Lung (tissue), 12 donors: ENCODE data around the gene CDK2AP2. TPM values are rescaled to one million over a fixed set of nuclear protein-coding genes. Genes with fewer than 3 reads are reported as not detected.
A peak's percentile ranks its signal among the peaks of the same experiment; 100 is the strongest.

Experiments
- ATAC-seq: fragments of 200-7000 bp; cut with Tn5 transposase; one replicate; pipeline ENCODE4 v1.9.1; 2020; ENCODE audit warnings: moderate number of reproducible peaks; ENCODE audit not compliant: insufficient read depth, low FRiP score
- DNase-seq, 3 donors: peaks; one replicate each; pipeline ENCODE4 v3.0.0-alpha.2; 2013 to 2017
- H3K27ac ChIP-seq, 2 donors: one replicate each; pipeline ENCODE4 v1.5.1; 2013; ENCODE audit warnings: mild to moderate bottlenecking in 2 of 2, moderate library complexity in 2 of 2, control low read depth in 1 of 2, inconsistent platforms in 1 of 2, low read depth in 1 of 2, low read length in 1 of 2
- H3K27me3 ChIP-seq, 3 donors: one replicate each; pipeline ENCODE4 v1.5.1; 2013; ENCODE audit warnings: low read length in 2 of 3; ENCODE audit not compliant: control insufficient read depth in 3 of 3, insufficient read depth in 3 of 3
- H3K36me3 ChIP-seq, 4 donors: one replicate each; pipeline ENCODE4 v1.5.1; 2013; ENCODE audit warnings: low read length in 4 of 4, mild to moderate bottlenecking in 1 of 4, moderate library complexity in 1 of 4; ENCODE audit not compliant: control insufficient read depth in 4 of 4, insufficient read depth in 4 of 4
- H3K4me1 ChIP-seq, 5 donors: one replicate each; pipeline ENCODE4 v1.5.1; 2013; ENCODE audit warnings: low read length in 5 of 5, mild to moderate bottlenecking in 2 of 5, moderate library complexity in 1 of 5; ENCODE audit not compliant: control insufficient read depth in 5 of 5, insufficient read depth in 5 of 5
- H3K4me3 ChIP-seq: one replicate; pipeline ENCODE4 v1.5.1; 2013; ENCODE audit warnings: mild to moderate bottlenecking, control low read depth, moderate library complexity
- H3K9ac ChIP-seq, 2 donors: one replicate each; pipeline ENCODE4 v1.5.1; 2013; ENCODE audit warnings: low read length in 2 of 2, control low read depth in 1 of 2; ENCODE audit not compliant: insufficient read depth in 1 of 2
- H3K9me3 ChIP-seq, 4 donors: one replicate each; pipeline ENCODE4 v1.5.1; 2013; ENCODE audit warnings: low read length in 3 of 4, mild to moderate bottlenecking in 1 of 4, moderate library complexity in 1 of 4; ENCODE audit not compliant: control insufficient read depth in 4 of 4, insufficient read depth in 3 of 4
- WGBS, 2 donors: extraction: QIAGEN DNeasy Blood & Tissue Kit; methylation state at CpG; one replicate each; pipeline ENCODE4 v1.1.7; 2013; 5-methylcytosine and 5-hydroxymethylcytosine counted together
- polyA plus RNA-seq, 2 donors: library from polyadenylated mRNA; stranded (reverse); fragments of 200-250 nt; gene quantifications; one replicate each; pipeline ENCODE4 v1.2.1, GENCODE V29; 2013
- total RNA-seq, 2 donors: library from RNA; depleted of rRNA in 1 of 2; stranded (reverse); fragments of >200 nt in 1 of 2; gene quantifications; one replicate each; pipeline ENCODE4 v1.2.1, GENCODE V29; 2014 to 2021
- TF ChIP-seq, protein P1 (sequence below): IDR thresholded peaks from 2 replicates; pipeline ENCODE4 v1.5.1; 2012; ENCODE audit warnings: mild to moderate bottlenecking; ENCODE audit errors: control extremely low read depth, extremely low read depth
- donor health status: control.
- donor health status: control.
- donor health status: Bipolar disorder and iron deficiency.
- donor health status: healthy.
- donor health status: DM: yes; HTN: yes; CAD: no.

Gene CDK2AP2
- total and polyA plus RNA-seq, 4 donors = 21.7 to 149 (median 121) TPM

DNA sequence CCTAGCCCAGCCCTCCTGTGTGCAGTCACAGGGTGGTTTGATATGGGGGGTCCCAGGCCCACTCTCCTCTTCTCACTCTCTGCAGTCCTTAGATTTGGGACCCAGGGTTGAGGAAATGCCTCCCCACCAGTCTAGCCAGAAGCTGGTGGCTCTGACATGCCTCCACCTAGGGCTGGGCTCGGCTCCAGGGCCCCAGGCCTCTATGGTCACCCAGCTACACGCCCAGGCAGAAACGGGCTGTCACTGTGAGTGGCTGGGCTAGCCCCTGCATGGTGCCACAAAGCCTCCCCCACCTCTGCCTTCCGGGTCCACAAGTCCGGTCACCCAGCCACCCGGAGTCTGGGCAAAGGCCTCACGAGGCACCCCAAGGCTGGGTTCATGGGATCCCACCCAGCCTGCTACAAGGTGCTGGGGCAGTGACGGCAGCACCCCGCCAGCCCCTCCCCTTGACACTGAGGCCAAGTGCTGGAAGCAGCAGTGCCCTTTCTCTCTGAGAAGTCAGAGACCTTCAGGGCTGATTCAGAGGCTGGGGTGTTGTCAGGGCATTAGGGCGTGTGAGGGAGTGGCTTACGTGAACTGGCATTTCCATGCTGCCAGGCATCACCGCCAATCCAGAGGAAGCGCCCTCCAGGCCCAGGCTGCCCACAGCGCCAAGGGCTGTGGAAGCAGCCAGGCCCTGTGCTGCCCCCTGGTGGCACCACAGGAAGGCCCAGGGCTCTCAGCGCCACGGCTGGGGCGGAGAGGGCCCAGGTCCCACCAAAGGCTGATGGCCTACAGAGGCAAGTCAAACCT, 2.2 kb downstream of the CDK2AP2 start:
- Histone ChIP-seq H3K36me3 (peaks cover 0 to 10% (median 3%) of the 10 kb centered on the region in 4 donors), H3K27ac (peak overlapping the region; percentile 89 to 96), H3K9me3 (no peaks in the 10 kb centered on the region), H3K4me3 (peak overlapping the region; percentile 7), H3K27me3 (no peaks in the 10 kb centered on the region), H3K4me1 (peaks cover 0 to 34% (median 10%) of the 10 kb centered on the region in 5 donors), H3K9ac (peak overlapping the region in 1 of 2 donors; percentile 49)
- TF ChIP-seq, protein P1, sequence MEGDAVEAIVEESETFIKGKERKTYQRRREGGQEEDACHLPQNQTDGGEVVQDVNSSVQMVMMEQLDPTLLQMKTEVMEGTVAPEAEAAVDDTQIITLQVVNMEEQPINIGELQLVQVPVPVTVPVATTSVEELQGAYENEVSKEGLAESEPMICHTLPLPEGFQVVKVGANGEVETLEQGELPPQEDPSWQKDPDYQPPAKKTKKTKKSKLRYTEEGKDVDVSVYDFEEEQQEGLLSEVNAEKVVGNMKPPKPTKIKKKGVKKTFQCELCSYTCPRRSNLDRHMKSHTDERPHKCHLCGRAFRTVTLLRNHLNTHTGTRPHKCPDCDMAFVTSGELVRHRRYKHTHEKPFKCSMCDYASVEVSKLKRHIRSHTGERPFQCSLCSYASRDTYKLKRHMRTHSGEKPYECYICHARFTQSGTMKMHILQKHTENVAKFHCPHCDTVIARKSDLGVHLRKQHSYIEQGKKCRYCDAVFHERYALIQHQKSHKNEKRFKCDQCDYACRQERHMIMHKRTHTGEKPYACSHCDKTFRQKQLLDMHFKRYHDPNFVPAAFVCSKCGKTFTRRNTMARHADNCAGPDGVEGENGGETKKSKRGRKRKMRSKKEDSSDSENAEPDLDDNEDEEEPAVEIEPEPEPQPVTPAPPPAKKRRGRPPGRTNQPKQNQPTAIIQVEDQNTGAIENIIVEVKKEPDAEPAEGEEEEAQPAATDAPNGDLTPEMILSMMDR = peak; percentile 96
- peak; percentile 49 for ATAC-seq
- WGBS, 2 donors = 10 to 15% methylated on average over 17 of the region's 17 CpGs
- peak; percentile 81 to 85 (median 84) for DNase-seq

DNA sequence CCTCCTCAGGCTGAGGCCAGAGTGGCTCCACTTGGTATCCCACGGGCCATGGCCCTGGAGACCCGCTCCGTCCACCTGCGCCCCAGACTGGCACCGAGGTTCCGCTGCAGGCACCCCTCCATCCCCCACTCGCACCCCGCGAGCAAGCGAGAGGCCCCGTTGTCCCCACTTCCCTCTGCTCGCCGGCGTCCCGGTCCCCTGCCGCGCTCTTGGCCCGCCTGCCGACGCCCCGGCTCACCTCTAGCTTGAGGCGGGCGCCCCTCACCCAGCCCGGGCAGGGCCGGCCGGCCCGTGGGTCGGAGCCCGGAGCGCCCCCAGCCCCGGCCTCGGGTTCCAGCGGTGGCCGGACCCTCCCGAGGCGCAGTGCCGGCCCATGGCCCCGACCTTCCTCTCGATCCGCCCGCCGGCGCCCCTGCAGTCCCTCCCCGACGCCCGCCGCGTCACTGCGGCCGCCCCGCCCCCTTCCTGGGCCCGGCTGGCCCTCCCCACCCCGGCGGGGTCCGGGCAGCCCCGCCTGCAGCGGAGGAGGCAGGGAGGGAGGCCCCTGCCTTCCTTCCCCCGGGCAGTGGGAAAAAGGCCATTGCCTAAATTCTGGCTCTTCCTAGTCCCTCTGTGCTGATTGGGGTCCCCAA, 2.9 kb downstream of the CDK2AP2 start, which contains the start of gene PITPNM1:
TSS of gene PITPNM1 (minus strand) at position 414 of the 632 bp plus-strand sequence. CDS start 1,183 bp downstream, outside the sequence.
- DNase-seq (peak; percentile 73 to 79 (median 77)), ATAC-seq (peak; percentile 23)
- peaks cover 0 to 34% (median 10%) of the 10 kb centered on the region in 5 donors for H3K4me1 ChIP-seq
- no peaks in the 10 kb centered on the region for H3K27me3 ChIP-seq
- H3K36me3 ChIP-seq = peaks cover 0 to 10% (median 3%) of the 10 kb centered on the region in 4 donors
- TF ChIP-seq, protein P1 = no peak
- peak within 1 kb of the TSS in 1 of 2 donors; percentile 49 for H3K9ac ChIP-seq
- WGBS, 2 donors = 1 to 2% methylated on average over 29 to 58 of the region's 58 CpGs
- peak within 1 kb of the TSS; percentile 89 to 96 for H3K27ac ChIP-seq
- no peaks in the 10 kb centered on the region for H3K9me3 ChIP-seq
- H3K4me3 ChIP-seq = peak within 1 kb of the TSS; percentile 60

DNA sequence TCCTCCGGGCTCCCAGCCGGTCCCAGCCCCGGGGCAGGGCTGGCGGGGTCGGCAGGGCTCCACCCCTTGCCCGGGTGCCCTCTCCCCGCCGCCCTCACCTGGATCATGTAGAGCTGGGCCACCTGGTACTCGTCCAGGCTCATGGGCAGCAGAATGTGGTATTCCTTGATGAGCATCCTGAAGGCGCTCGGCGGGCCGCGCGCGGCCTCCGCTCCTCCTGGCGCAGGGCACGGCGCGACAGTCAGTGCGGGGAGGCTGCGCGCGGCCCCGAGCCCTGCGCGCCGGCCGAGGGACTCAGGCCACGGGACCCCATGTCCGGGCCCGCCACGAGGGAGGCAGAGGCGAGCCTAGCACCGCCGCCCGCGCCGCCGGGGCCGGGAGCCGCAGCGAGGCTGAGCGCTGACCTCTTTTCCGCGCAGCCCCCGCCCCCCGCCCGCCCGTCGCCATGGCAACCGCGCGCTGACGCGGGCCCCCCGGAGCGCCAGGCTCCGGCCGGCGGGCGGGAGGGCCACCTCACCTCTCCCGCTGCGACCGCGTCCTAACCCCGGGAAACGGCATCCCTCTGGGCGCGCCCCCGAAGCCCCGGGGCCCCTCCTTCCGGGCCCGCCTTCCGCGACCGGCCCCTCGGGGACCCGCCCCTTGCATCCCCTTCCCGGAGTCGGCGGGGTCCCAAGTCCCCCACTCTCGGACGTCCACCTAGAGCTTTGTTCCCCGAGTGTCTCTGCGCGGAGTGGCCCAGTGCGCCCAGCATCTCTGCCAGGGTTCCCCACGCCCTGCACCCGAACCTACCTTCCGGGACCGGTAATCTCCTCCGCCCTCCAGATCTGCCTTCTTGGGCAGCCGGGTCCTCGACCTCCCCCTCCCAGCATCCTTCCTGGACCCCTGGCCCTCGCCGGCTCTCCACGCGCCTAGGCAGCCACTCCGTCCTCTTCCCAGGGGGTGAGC, 3.7 kb downstream of the CDK2AP2 start:
- WGBS, 2 donors = 3 to 4% methylated on average over 67 to 101 of the region's 101 CpGs
- DNase-seq = peak; percentile 38 to 60 (median 39)
- H3K4me3 ChIP-seq = peak overlapping the region; percentile 60

More for the DNA sequence above, 3.7 kb downstream of the CDK2AP2 start:
- Histone ChIP-seq H3K4me1 (peaks cover 0 to 34% (median 10%) of the 10 kb centered on the region in 5 donors), H3K36me3 (peaks cover 0 to 10% (median 5%) of the 10 kb centered on the region in 4 donors), H3K9ac (peak overlapping the region in 1 of 2 donors; percentile 4), H3K9me3 (no peaks in the 10 kb centered on the region), H3K27me3 (no peaks in the 10 kb centered on the region), H3K27ac (peak overlapping the region; percentile 89 to 93)
- ATAC-seq = no peak
- TF ChIP-seq, protein P1 = no peak
